ENCODE measurements around the gene SMIM8.

The SMIM8 gene

DNA sequence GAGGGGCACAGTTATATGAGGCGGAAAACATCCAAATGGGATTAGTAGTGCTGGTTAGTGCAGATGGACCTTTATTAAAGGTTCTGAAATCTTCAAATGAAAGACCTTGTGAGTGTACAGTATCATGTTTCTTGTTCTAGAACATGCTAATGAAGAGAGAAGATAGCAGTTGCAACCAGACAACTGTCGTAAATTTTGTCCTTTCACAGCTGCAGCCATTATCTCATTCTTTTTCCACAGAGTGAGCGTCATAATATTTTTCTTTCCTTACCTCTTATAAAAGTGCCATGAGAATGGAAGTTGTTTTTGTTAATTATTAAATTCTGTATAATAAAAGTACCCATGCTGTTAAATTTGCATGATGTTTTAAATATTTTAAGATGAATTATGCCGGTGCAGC is 17.8 kb downstream of the SMIM8 start:
- TF ChIP-seq, protein P1, sequence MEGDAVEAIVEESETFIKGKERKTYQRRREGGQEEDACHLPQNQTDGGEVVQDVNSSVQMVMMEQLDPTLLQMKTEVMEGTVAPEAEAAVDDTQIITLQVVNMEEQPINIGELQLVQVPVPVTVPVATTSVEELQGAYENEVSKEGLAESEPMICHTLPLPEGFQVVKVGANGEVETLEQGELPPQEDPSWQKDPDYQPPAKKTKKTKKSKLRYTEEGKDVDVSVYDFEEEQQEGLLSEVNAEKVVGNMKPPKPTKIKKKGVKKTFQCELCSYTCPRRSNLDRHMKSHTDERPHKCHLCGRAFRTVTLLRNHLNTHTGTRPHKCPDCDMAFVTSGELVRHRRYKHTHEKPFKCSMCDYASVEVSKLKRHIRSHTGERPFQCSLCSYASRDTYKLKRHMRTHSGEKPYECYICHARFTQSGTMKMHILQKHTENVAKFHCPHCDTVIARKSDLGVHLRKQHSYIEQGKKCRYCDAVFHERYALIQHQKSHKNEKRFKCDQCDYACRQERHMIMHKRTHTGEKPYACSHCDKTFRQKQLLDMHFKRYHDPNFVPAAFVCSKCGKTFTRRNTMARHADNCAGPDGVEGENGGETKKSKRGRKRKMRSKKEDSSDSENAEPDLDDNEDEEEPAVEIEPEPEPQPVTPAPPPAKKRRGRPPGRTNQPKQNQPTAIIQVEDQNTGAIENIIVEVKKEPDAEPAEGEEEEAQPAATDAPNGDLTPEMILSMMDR (IDR thresholded peaks at IDR 0.05) = no peak

DNA sequence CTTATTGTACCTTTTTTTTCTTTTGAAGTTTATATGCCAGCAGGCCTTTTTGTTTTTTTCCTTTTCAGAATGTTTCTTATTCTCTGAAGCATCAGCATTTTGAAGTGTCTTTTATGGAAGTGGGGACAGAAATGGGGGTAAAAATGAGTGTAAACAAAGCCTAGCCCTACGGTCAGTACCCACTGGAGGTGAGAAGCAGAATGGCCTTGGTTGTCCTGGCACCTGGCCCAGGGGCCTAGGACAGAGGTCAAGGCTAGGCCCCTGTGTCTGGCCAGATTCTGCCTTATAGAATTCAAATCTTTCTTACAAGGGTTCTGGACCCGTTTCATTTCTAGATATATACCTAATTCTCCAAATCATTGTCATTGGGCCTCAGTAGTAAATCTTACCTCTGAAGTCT is 18.8 kb downstream of the SMIM8 start:
- TF ChIP-seq, protein P1 (IDR thresholded peaks at IDR 0.05) = no peak

DNA sequence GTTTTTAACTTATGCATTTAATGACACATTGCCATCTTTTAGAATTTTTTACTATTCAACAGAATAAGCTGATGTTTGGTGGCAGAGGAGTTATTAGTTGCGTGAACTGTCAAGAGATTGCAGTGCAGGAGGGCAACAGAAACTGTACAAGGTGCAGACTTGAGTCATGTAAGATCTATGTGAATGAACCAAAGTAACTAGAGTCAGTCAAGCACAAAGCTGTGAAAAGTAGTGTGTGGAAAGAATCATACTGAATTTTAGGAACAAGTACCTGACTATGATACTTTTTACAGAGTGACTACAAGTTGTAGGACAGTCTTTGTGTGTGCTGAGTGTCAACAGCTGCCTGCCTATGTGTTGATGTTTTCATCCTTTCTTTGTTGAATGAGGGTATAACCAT is 19.5 kb downstream of the SMIM8 start:
- TF ChIP-seq, protein P1 (IDR thresholded peaks at IDR 0.05) = no peak

DNA sequence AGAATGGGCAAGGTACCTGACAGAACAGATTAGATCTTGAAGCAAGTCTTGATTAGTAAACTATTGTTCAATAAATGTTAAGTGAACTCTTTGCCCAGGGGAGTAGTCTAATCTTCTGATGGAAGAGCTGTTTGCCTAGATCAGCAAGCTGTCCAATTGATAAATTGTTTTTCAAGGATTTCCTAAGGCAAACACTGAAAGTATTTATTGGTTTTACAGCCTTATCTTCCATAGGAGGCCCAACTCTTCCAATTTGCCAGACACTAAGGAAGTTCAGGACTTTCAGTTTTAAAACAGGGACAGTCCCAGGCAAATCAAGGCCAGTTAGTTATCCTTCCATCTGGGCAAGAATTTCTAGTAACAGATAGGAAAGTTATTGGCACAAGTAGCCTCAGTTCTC is 20.4 kb downstream of the SMIM8 start:
- TF ChIP-seq, protein P1 (IDR thresholded peaks at IDR 0.05) = no peak

DNA sequence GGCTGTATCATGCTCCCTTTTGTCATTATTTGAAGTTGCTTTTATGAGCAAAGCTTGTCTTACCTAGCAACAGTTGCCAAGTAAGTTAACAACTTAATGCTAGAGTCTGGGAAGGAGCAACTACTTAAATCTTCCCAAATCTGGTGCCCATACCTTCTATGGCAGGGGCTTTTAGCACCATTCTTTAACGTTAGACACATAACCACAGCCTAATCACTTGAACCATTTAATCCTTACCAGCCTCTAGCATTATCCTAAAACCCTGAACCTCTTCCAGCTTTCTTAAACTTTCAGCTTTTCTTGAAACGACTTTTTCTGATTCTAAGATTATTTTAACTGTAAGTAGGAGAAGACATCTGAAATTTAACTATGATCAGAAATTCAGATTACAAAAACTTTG is 22.3 kb downstream of the SMIM8 start, which contains the start of gene C6orf163:
C6orf163 (plus strand) TSS at position 83 of the 400 bp plus-strand sequence; CDS start at position 370, 287 bp downstream.
- TF ChIP-seq, protein P1 (IDR thresholded peaks at IDR 0.05) = no peak

DNA sequence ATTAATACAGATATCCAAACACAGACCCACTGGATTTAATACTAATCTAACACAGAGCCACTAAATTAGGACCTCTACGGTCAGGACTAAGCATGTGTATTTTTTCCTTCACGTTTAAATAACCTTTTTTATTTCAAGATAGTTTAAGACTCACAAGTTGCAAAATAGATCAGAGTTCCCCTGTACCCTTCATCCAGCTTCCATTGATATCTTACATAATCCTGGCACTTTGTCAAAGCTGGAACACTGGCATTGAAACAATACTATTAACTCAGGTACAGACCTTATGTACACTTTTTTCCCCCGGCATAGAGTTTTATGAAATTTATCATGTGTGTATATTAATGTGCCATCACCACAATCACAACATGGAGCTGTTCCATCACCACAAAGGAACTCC is 24.3 kb downstream of the SMIM8 start:
- TF ChIP-seq, protein P1 (IDR thresholded peaks at IDR 0.05) = no peak

DNA sequence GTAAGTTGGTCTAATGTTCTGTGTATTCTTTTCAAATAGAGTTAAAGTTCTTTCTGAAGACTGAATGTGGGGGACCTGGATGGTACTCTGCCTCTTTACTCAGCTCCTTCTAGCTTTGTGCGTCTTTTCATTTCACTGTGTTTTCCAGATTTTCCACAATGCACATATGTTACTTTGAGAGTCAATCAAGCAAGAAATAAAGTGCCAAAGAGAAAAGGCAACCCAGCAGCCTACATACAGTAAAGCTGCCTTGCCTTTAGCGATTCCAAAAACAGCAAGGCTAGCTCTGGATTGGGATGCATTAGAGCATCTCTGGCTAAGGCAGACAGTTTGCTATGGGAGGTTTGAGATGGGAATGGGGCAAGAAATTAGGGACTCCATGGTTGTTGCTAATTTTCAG is 27.5 kb downstream of the SMIM8 start:
- TF ChIP-seq, protein P1 (IDR thresholded peaks at IDR 0.05) = no peak

DNA sequence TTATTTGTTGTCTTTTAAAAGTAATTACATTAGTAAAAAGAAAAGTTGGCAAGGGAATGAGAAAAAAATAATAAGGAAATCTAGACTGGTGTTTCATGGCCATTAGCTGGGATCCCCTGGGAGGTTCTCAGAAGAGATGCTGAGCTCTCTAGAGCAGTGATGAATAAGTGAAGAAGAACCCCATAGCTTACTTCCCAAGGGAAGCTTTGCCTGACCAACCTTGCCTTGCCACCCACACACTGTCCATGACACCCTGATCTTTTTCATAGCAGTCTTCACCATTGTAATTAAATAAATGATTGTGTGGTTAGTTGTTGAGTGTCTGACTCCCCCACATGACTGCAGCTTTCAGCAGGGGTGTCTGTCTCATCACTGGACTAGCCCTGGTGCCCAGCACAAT is 28.1 kb downstream of the SMIM8 start:
- TF ChIP-seq, protein P1 (IDR thresholded peaks at IDR 0.05) = no peak
